TTC549 (cell line): ENCODE results near the gene KDM4B.

ENCODE experiments used
- FAIRE-seq: peaks from 2 replicates; lab custom pipeline; 2012; peaks lifted over from hg19 to GRCh38; lab: Jason Lieb, UNC

KDM4B gene

GRCh38 chr19:5108123-5108596, 139.2 kb downstream of the KDM4B start:
- FAIRE-seq = no peak

GRCh38 chr19:5108866-5109265, 140.0 kb downstream of the KDM4B start:
- FAIRE-seq = no peak

- FAIRE-seq = no peak
These were observed 140.6 kb downstream of the KDM4B start for GRCh38 chr19:5109560-5109959.

GRCh38 chr19:5110546-5110945, 141.6 kb downstream of the KDM4B start:
- FAIRE-seq = no peak

GRCh38 chr19:5111051-5111450, 142.1 kb downstream of the KDM4B start:
- FAIRE-seq = no peak

GRCh38 chr19:5112175-5112574, 143.3 kb downstream of the KDM4B start:
- no peak for FAIRE-seq

- no peak for FAIRE-seq
These were observed 144.0 kb downstream of the KDM4B start for GRCh38 chr19:5112681-5113575.

- FAIRE-seq = no peak
These were observed 145.0 kb downstream of the KDM4B start for GRCh38 chr19:5113633-5114586.

- FAIRE-seq = no peak
These were observed 145.8 kb downstream of the KDM4B start for GRCh38 chr19:5114727-5115126.

GRCh38 chr19:5115351-5115750, 146.4 kb downstream of the KDM4B start:
- FAIRE-seq = no peak

- no peak for FAIRE-seq
These were observed 146.9 kb downstream of the KDM4B start for GRCh38 chr19:5115771-5116202.

- FAIRE-seq = no peak
These were observed 147.4 kb downstream of the KDM4B start for GRCh38 chr19:5116292-5116691.

- FAIRE-seq = no peak
These were observed 148.5 kb downstream of the KDM4B start for GRCh38 chr19:5117421-5117820.

GRCh38 chr19:5118026-5118425, 149.1 kb downstream of the KDM4B start:
- FAIRE-seq = no peak

GRCh38 chr19:5119297-5119998, 150.5 kb downstream of the KDM4B start:
- FAIRE-seq = no peak

- no peak for FAIRE-seq
These were observed 151.4 kb downstream of the KDM4B start for GRCh38 chr19:5120321-5120720.

- FAIRE-seq = no peak
These were observed 151.9 kb downstream of the KDM4B start for GRCh38 chr19:5120833-5121232.

GRCh38 chr19:5121266-5122120, 152.6 kb downstream of the KDM4B start:
- no peak for FAIRE-seq

GRCh38 chr19:5122121-5122400, 153.1 kb downstream of the KDM4B start:
- FAIRE-seq = no peak

GRCh38 chr19:5122671-5123409, 153.9 kb downstream of the KDM4B start:
- no peak for FAIRE-seq

GRCh38 chr19:5123646-5124045, 154.7 kb downstream of the KDM4B start:
- no peak for FAIRE-seq
